ENCODE results near the gene HESX1. TPM values are rescaled to one million over a fixed set of nuclear protein-coding genes. Genes with fewer than 3 reads are reported as not detected.

HESX1 gene
- total and polyA plus RNA-seq, 2 of the 4 experiments (the other 2 are of a cell fraction): 0.36 to 0.82 TPM

DNA sequence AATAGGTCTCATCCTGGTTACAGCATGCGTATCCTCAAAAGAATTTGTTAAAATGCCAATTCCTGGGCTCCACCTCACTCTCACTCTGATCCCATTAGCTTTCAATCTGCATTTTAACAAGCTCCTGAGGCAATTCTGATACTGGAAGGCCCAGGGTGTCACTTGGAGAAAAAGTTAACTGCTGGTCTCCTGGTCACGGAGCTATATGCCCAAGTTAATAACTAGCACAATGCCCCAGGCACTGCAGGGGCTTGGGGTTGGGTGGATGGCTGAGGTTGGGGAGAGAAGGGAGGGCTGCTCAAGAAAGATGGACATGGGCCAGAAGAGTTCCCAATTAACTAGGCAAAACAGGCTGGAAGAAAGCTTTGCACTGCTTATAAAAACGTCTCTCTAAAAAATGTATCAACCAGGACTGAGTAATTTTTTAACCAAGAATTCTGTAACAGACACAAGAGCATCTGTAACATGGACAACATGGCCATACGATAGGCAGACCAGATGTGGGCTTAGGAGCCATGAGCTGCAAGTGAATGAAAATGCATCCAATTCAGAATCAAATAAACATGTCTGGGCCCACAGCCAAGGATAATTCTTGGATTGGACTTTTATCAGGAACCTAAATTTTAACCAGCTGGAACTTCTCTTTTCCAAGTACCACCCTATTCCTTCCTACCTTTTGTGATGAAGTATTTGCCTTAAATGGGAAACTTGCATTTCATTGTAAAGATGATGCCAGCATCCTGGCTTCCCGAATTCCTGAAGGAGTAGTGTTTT lies 38.8 kb downstream of the HESX1 start:
- ChIA-PET POLR2A (ENCODE audit: unreplicated experiment) (no interaction called here), CTCF (no interaction called here)
- Histone ChIP-seq H3K4me3 (ENCODE audit: insufficient read depth, low read depth, low read length) (no peak overlapping the region), H2AK5ac (ENCODE audit: low read depth, low read length) (no peak overlapping the region), H4K5ac (ENCODE audit: low read depth, low read length) (no peak overlapping the region), H2AFZ (replicated peaks; ENCODE audit: low read length, poor library complexity) (no peak overlapping the region), H3K14ac (replicated peaks; ENCODE audit: low read depth, low read length) (no peak overlapping the region), H3K4me1 (ENCODE audit: control insufficient read depth, insufficient read depth, low read length) (peaks cover 4% of the 10 kb centered on the region; the same call in 1 of the 2 replicates), H3K9me3 (ENCODE audit: control insufficient read depth, insufficient read depth, low read length) (no peaks in the 10 kb centered on the region), H3K79me1 (ENCODE audit: low read depth in 1 of 2, low read length in 2 of 2) (no peaks in the 10 kb centered on the region), H3K4ac (ENCODE audit: low read depth, low read length) (no peak overlapping the region), H2BK15ac (ENCODE audit: low read depth, low read length) (no peak overlapping the region), H3K4me2 (ENCODE audit: low read depth, low read length) (no peak overlapping the region), H3K23ac (ENCODE audit: low read depth, low read length) (no peak overlapping the region), H3K9me1 (ENCODE audit: insufficient read depth, low read length) (no peaks in the 10 kb centered on the region), H2AK9ac (replicated peaks; ENCODE audit: low read depth, low read length, poor library complexity) (no peak overlapping the region), H2BK5ac (ENCODE audit: low read depth, low read length, poor library complexity, severe bottlenecking) (no peak overlapping the region), H4K91ac (ENCODE audit: insufficient read depth, low read depth, low read length) (no peak overlapping the region), H2BK120ac (ENCODE audit: low read depth, low read length) (no peak overlapping the region), H3K18ac (ENCODE audit: low read depth, low read length) (no peak overlapping the region), H4K8ac (ENCODE audit: low read depth in 2 of 2, low read length in 2 of 2) (no peak overlapping the region), H3K56ac (ENCODE audit: extremely low read depth, insufficient read depth, low read length) (no peak overlapping the region), H3K36me3 (ENCODE audit: control insufficient read depth, insufficient read depth, low read length) (no peaks in the 10 kb centered on the region), H4K20me1 (ENCODE audit: insufficient read depth, low read length) (no peaks in the 10 kb centered on the region; the same call in 1 of the 2 replicates), H3K27me3 (ENCODE audit: control insufficient read depth, insufficient read depth, low read length) (peaks cover 29% of the 10 kb centered on the region), H3K27ac (ENCODE audit: insufficient read depth, low read length) (no peak overlapping the region; the same call in 1 of the 2 replicates), H2BK20ac (ENCODE audit: low read depth, low read length) (no peak overlapping the region), H3K9ac (ENCODE audit: low read depth, low read length) (no peak overlapping the region)
- no peak for TF ChIP-seq CHD1 (IDR thresholded peaks at IDR 0.05; ENCODE audit: low read depth, low read length)
- TF ChIP-seq, protein P1, sequence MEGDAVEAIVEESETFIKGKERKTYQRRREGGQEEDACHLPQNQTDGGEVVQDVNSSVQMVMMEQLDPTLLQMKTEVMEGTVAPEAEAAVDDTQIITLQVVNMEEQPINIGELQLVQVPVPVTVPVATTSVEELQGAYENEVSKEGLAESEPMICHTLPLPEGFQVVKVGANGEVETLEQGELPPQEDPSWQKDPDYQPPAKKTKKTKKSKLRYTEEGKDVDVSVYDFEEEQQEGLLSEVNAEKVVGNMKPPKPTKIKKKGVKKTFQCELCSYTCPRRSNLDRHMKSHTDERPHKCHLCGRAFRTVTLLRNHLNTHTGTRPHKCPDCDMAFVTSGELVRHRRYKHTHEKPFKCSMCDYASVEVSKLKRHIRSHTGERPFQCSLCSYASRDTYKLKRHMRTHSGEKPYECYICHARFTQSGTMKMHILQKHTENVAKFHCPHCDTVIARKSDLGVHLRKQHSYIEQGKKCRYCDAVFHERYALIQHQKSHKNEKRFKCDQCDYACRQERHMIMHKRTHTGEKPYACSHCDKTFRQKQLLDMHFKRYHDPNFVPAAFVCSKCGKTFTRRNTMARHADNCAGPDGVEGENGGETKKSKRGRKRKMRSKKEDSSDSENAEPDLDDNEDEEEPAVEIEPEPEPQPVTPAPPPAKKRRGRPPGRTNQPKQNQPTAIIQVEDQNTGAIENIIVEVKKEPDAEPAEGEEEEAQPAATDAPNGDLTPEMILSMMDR (conservative IDR thresholded peaks at IDR 0.05; ENCODE audit: low read depth, low read length): no peak
- no peak for TF ChIP-seq MAFK (IDR thresholded peaks at IDR 0.05; ENCODE audit: low read depth, low read length)
- TF ChIP-seq BHLHE40 (IDR thresholded peaks at IDR 0.05; ENCODE audit: low read depth, low read length): no peak
- no peak for TF ChIP-seq POLR2A (IDR thresholded peaks at IDR 0.05; ENCODE audit: low read depth, low read length)
- no peak for TF ChIP-seq RFX5 (IDR thresholded peaks at IDR 0.05; ENCODE audit: low read depth, low read length)
- TF ChIP-seq SMC3 (IDR thresholded peaks at IDR 0.05; ENCODE audit: low read depth, low read length): no peak
- TF ChIP-seq, protein P2, sequence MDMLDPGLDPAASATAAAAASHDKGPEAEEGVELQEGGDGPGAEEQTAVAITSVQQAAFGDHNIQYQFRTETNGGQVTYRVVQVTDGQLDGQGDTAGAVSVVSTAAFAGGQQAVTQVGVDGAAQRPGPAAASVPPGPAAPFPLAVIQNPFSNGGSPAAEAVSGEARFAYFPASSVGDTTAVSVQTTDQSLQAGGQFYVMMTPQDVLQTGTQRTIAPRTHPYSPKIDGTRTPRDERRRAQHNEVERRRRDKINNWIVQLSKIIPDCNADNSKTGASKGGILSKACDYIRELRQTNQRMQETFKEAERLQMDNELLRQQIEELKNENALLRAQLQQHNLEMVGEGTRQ (IDR thresholded peaks at IDR 0.05; ENCODE audit: low read depth, low read length): no peak
- in situ Hi-C loops (cut with MboI; ENCODE audit: low sequenced_read_pairs): loop anchor here (25.0 kb wide), 1 partner anchor 401 kb away; the partner anchor contains the start of gene PDE12
- dilution Hi-C loops (cut with HindIII; ENCODE audit: low sequenced_read_pairs, unreplicated experiment): no loop called here
- peak; percentile 34 for DNase-seq
- no TSS peak for BruUV-seq (replicated peaks)
- intact Hi-C loops (cut with micrococcal nuclease): loop anchor here (5.0 kb wide), 1 partner anchor 154 kb away; no protein-coding TSS in a partner anchor
- ATAC-seq (ENCODE audit: low read depth): no peak
- whole genome bisulfite sequencing, 2 experiments (ENCODE audit: extremely low coverage in 2 of 2, insufficient read length in 1 of 2): 100% methylated on average over 1 of the region's 5 CpGs; no CpG with 5 or more reads in 1 of the 2 experiments

Data from IMR-90 (cell line).